A673 (cell line): ENCODE measurements around the gene GALNT2. TPM values are rescaled to one million over a fixed set of nuclear protein-coding genes. Genes with fewer than 3 reads are reported as not detected.

Experiments
- BruUV-seq: library from RNA; stranded (reverse); fragments of 400-500 nt; replicated peaks from 2 replicates; lab custom pipeline; 2021; lab: Mats Ljungman, UMichigan
- CTCF ChIA-PET: fragments of 300-600 bp; sonication (Branson Sonifier 250); formaldehyde crosslinking; loops from one replicate; lab custom pipeline; 2022; ENCODE audit warnings: antibody characterized with exemption; lab: Charles Lee
- POLR2A ChIA-PET: fragments of 300-600 bp; sonication (Branson Sonifier 250); formaldehyde crosslinking; loops from one replicate; lab custom pipeline; 2022; ENCODE audit warnings: antibody characterized with exemption; ENCODE audit not compliant: low non-redundant PET; lab: Charles Lee
- DNase-seq: peaks from one replicate; pipeline ENCODE4 v3.0.0-alpha.2; 2015; ENCODE audit warnings: low spot score
- H3K27ac ChIP-seq: fragments of 200-600 bp; sonication (generic); 2 replicates; pipeline ENCODE4 v1.5.1; 2016; ENCODE audit warnings: mixed run types, low read depth, mild to moderate bottlenecking, mixed read lengths, antibody characterized with exemption, low read length; ENCODE audit not compliant: poor library complexity, severe bottlenecking
- H3K27me3 ChIP-seq: fragments of 200-600 bp; sonication (generic); replicated peaks from 2 replicates; pipeline ENCODE4 v1.6.1; 2017; ENCODE audit warnings: mixed run types, low read depth, mild to moderate bottlenecking, mixed read lengths, antibody characterized with exemption, low read length; ENCODE audit not compliant: insufficient read depth, poor library complexity
- H3K36me3 ChIP-seq: fragments of 200-600 bp; sonication (generic); 2 replicates; pipeline ENCODE4 v1.6.1; 2016; ENCODE audit warnings: mixed run types, mild to moderate bottlenecking, mixed read lengths, antibody characterized with exemption, low read length; ENCODE audit not compliant: insufficient read depth, poor library complexity, severe bottlenecking
- H3K4me1 ChIP-seq: fragments of 200-600 bp; sonication (generic); 2 replicates; pipeline ENCODE4 v1.6.1; 2017; ENCODE audit warnings: mixed run types, mild to moderate bottlenecking, mixed read lengths, antibody characterized with exemption, low read length; ENCODE audit not compliant: insufficient read depth, poor library complexity, severe bottlenecking
- H3K4me3 ChIP-seq: fragments of 200-600 bp; sonication (generic); 2 replicates; pipeline ENCODE4 v1.5.1; 2016; ENCODE audit warnings: low read depth, mixed run types, mild to moderate bottlenecking, mixed read lengths, low read length; ENCODE audit not compliant: poor library complexity, severe bottlenecking
- H3K9me3 ChIP-seq: fragments of 200-600 bp; sonication (generic); 2 replicates; pipeline ENCODE4 v1.6.1; 2016; ENCODE audit warnings: mixed run types, low read depth, mild to moderate bottlenecking, mixed read lengths, antibody characterized with exemption, low read length; ENCODE audit not compliant: poor library complexity, severe bottlenecking
- CTCF ChIP-seq: fragments of 300-800, 200-600 bp; sonication (generic); conservative IDR thresholded peaks from 2 replicates; pipeline ENCODE4 v1.5.1; 2017; ENCODE audit warnings: low read depth, mild to moderate bottlenecking, antibody characterized with exemption, low read length, moderate library complexity, mixed read lengths
- EZH2 ChIP-seq: fragments of 200-600 bp; sonication (generic); IDR thresholded peaks from 2 replicates; pipeline ENCODE4 v1.6.1; 2017; ENCODE audit warnings: borderline replicate concordance, low read depth, mild to moderate bottlenecking, mixed read lengths, antibody characterized with exemption, low read length; ENCODE audit not compliant: poor library complexity, severe bottlenecking
- intact Hi-C: fragments of 100-400 bp; cut with micrococcal nuclease; formaldehyde crosslinking; loops from one replicate; pipeline ENCODE4 v1.10.0; 2022; ENCODE audit not compliant: unreplicated experiment
- total RNA-seq: library from RNA; stranded (reverse); gene quantifications from 2 replicates; pipeline ENCODE4 v1.2.3, GENCODE V29; 2021

Gene GALNT2
- total RNA-seq, 1 experiment from 2014 or later: 94.6 TPM

GRCh38 chr1:230286890-230287269 lies 219.8 kb downstream of the GALNT2 start:
- BruUV-seq: no TSS peak
- peaks cover 7% of the 10 kb centered on the region for H3K4me1 ChIP-seq
- no peaks in the 10 kb centered on the region for H3K36me3 ChIP-seq
- no peaks in the 10 kb centered on the region for H3K9me3 ChIP-seq
- CTCF ChIA-PET: no interaction called here
- H3K27ac ChIP-seq: no peak overlapping the region
- no peak for DNase-seq
- no peaks in the 10 kb centered on the region for H3K27me3 ChIP-seq
- H3K4me3 ChIP-seq: no peak overlapping the region
- POLR2A ChIA-PET: no interaction called here
- TF ChIP-seq CTCF: no peak
- no peak for TF ChIP-seq EZH2
- intact Hi-C loops: no loop called here

- H3K4me1 ChIP-seq: no peaks in the 10 kb centered on the region
- ChIA-PET CTCF (no interaction called here), POLR2A (no interaction called here)
- DNase-seq: no peak
- intact Hi-C loops: no loop called here
- H3K4me3 ChIP-seq: no peak overlapping the region
- no peak for TF ChIP-seq CTCF
- TF ChIP-seq EZH2: no peak
- no peaks in the 10 kb centered on the region for H3K27me3 ChIP-seq
- no peak overlapping the region for H3K27ac ChIP-seq
- no TSS peak for BruUV-seq
- H3K9me3 ChIP-seq: no peaks in the 10 kb centered on the region
- no peaks in the 10 kb centered on the region for H3K36me3 ChIP-seq
Measured at GRCh38 chr1:230287674-230288315, 220.8 kb downstream of the GALNT2 start.

- DNase-seq: no peak
- Histone ChIP-seq H3K36me3 (no peaks in the 10 kb centered on the region), H3K4me3 (no peak overlapping the region), H3K4me1 (no peaks in the 10 kb centered on the region), H3K27ac (no peak overlapping the region), H3K27me3 (no peaks in the 10 kb centered on the region), H3K9me3 (no peaks in the 10 kb centered on the region)
- TF ChIP-seq EZH2 (no peak), CTCF (no peak)
- intact Hi-C loops: no loop called here
- no TSS peak for BruUV-seq
- CTCF ChIA-PET: no interaction called here
- POLR2A ChIA-PET: no interaction called here
Measured at GRCh38 chr1:230288641-230289349, 221.8 kb downstream of the GALNT2 start.
